B cell (primary cell): ENCODE data around the gene DQX1.

Experiments used
- CTCF ChIP-seq: fragments of 200-600 bp; IDR thresholded peaks from one replicate; pipeline ENCODE4 v1.8.0; 2022; ENCODE audit warnings: antibody characterized with exemption, mild to moderate bottlenecking
- EZH2 ChIP-seq: IDR thresholded peaks from 2 replicates; pipeline ENCODE4 v1.6.1; 2012; ENCODE audit warnings: borderline replicate concordance, low read depth, mild to moderate bottlenecking, moderate library complexity, low read length; ENCODE audit not compliant: insufficient read depth, poor library complexity, severe bottlenecking

GRCh38 chr2:74556159-74556558, 30.1 kb upstream of the DQX1 start:
- TF ChIP-seq CTCF, result no peak
- no peak for TF ChIP-seq EZH2
